GM13976 (cell line): ENCODE data around the gene ZNF699.
"Not testable (repeated sequence)": the region's sequence is repeated elsewhere in the genome, so short reads cannot be mapped to it uniquely, and the experiment has no call there.

Experiments
- DNase-seq: peaks from one replicate; pipeline ENCODE4 v3.0.0; 2012; ENCODE audit warnings: low spot score
- CTCF ChIP-seq: IDR thresholded peaks from 2 replicates; pipeline ENCODE4 v1.5.1; 2012; ENCODE audit warnings: borderline replicate concordance, mild to moderate bottlenecking; ENCODE audit not compliant: insufficient read depth; ENCODE audit errors: extremely low read depth, missing control alignments, control extremely low read depth
- in situ Hi-C: fragments of 300-500 bp; cut with MboI; formaldehyde crosslinking; loops from one replicate; pipeline ENCODE4 v1.12.0; 2022; ENCODE audit warnings: low sequenced_read_pairs, mixed read lengths, inconsistent platforms; ENCODE audit not compliant: unreplicated experiment

ZNF699 gene

DNA sequence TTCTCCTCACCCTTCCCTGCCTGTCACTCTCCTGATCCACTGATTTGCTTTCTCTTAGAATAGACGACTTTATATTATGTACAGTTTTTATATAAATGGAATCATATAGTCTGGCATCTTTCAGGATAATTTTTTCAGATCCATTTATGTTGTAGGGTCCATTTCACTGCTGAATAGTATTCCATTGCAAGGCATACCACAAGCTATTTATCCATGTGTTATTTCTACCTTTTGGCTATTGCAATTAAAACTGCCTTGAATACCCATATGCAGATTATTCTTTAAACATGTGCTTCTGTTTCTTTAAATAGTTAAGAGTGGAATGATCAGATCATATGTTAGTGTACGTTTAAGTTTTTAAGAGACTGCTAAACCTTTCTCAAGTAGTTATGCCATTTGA is 35.4 kb upstream of the ZNF699 start:
- no peak for TF ChIP-seq CTCF
- in situ Hi-C loops = no loop called here
- DNase-seq = no peak

- no peak for TF ChIP-seq CTCF
- no peak for DNase-seq
- in situ Hi-C loops = no loop called here
Measured at GRCh38 chr19:9342610-9343304, 33.1 kb upstream of the ZNF699 start.

- DNase-seq = no peak
- in situ Hi-C loops = no loop called here
- no peak for TF ChIP-seq CTCF
Measured at GRCh38 chr19:9329999-9330398, 20.4 kb upstream of the ZNF699 start.

GRCh38 chr19:9324584-9324962 is 14.9 kb upstream of the ZNF699 start:
- no peak for TF ChIP-seq CTCF
- in situ Hi-C loops = no loop called here
- DNase-seq = no peak

- in situ Hi-C loops = no loop called here
Measured at GRCh38 chr19:9323919-9324583, 14.4 kb upstream of the ZNF699 start, which contains the start of gene ZNF559. TSS of gene ZNF559 (plus strand) at chr19:9324179. CDS start at chr19:9338550, 14,371 bp downstream.

GRCh38 chr19:9323557-9323918 is 13.9 kb upstream of the ZNF699 start:
- in situ Hi-C loops = no loop called here
- DNase-seq = peak; percentile 50
- no peak for TF ChIP-seq CTCF

More at GRCh38 chr19:9323919-9324583, 14.4 kb upstream of the ZNF699 start, which contains the start of gene ZNF559:
- peak; percentile 96 for DNase-seq
- TF ChIP-seq CTCF = peak; percentile 24

DNA sequence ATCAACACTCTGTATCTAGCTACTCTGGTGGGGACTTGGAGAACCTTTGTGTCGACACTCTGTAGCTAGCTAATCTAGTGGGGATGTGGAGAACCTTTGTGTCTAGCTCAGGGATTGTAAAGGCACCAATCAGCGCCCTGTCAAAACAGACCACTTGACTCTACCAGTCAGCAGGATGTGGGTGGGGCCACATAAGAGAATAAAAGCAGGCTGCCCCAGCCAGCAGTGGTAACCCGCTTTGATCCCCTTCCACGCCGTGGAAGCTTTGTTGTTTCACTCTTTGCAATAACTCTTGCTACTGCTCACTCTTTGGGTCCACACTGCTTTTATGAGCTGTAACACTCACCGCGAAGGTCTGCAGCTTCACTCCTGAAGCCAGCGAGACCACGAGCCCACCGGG is 12.6 kb upstream of the ZNF699 start:
- in situ Hi-C loops, DNase-seq: not testable (repeated sequence)

DNA sequence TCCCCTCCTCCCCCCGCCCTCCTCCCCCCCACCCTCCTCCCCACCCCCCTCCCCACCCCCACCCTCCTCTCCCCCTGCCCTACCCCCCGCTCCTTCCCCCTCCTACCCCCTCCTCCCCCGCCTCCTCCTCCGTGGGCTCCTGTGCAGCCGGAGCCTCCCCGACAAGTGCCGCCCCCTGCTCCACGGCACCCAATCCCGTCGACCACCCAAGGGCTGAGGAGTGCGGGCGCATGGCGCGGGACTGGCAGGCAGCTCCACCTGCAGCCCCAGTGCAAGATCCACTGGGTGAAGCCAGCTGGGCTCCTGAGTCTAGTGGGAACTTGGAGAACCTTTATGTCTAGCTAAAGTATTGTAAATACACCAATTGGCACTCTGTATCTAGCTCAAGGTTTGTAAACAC is 12.1 kb upstream of the ZNF699 start:
- DNase-seq = not testable (repeated sequence)

More for the DNA sequence above, 12.1 kb upstream of the ZNF699 start:
- in situ Hi-C loops = not testable (repeated sequence)
